HepG2 (cell line): Measurements from ENCODE around the gene SLC22A7. TPM values are rescaled to one million over a fixed set of nuclear protein-coding genes. Genes with fewer than 3 reads are reported as not detected.

Experiments used
- BRCA1 ChIP-seq: sonication (generic); formaldehyde crosslinking; IDR thresholded peaks from 2 replicates; pipeline ENCODE4 v1.4.0; 2020; ENCODE audit warnings: missing genetic modification reagents
- HES4 ChIP-seq: sonication (generic); formaldehyde crosslinking; IDR thresholded peaks from 2 replicates; pipeline ENCODE4 v1.9.0; 2021; ENCODE audit warnings: mild to moderate bottlenecking, missing genetic modification reagents, borderline replicate concordance
- HIVEP1 ChIP-seq: sonication (generic); formaldehyde crosslinking; IDR thresholded peaks from 2 replicates; pipeline ENCODE4 v1.4.0; 2020; ENCODE audit warnings: mild to moderate bottlenecking, missing genetic modification reagents
- HMG20B ChIP-seq: conservative IDR thresholded peaks from 2 replicates; pipeline ENCODE4 v1.6.1; 2016; ENCODE audit warnings: missing genetic modification reagents, missing compliant biosample characterization
- HMGA1 ChIP-seq: sonication (generic); formaldehyde crosslinking; conservative IDR thresholded peaks from 2 replicates; pipeline ENCODE4 v1.4.0; 2020; ENCODE audit warnings: missing genetic modification reagents
- KLF9 ChIP-seq: IDR thresholded peaks from 2 replicates; pipeline ENCODE4 v1.6.1; 2016; ENCODE audit warnings: low read depth
- MAX ChIP-seq: IDR thresholded peaks from 2 replicates; pipeline ENCODE4 v1.6.1; 2012; ENCODE audit warnings: inconsistent platforms
- MED8 ChIP-seq: sonication (generic); formaldehyde crosslinking; IDR thresholded peaks from 2 replicates; pipeline ENCODE4 v1.8.1; 2023; ENCODE audit warnings: mild to moderate bottlenecking, missing genetic modification reagents; ENCODE audit not compliant: insufficient replicate concordance
- MEIS2 ChIP-seq: sonication (generic); formaldehyde crosslinking; IDR thresholded peaks from 2 replicates; pipeline ENCODE4 v1.9.0; 2021; ENCODE audit warnings: mild to moderate bottlenecking, missing genetic modification reagents
- MIER2 ChIP-seq: IDR thresholded peaks from 2 replicates; pipeline ENCODE4 v1.6.1; 2016; ENCODE audit warnings: missing biosample characterization, missing genetic modification reagents
- MZF1 ChIP-seq: sonication (generic); formaldehyde crosslinking; IDR thresholded peaks from 2 replicates; pipeline ENCODE4 v1.8.1; 2023; ENCODE audit warnings: mild to moderate bottlenecking, missing genetic modification reagents, borderline replicate concordance
- NCOA5 ChIP-seq: sonication (generic); formaldehyde crosslinking; IDR thresholded peaks from 2 replicates; pipeline ENCODE4 v1.4.0; 2020; ENCODE audit warnings: missing genetic modification reagents
- PHB2 ChIP-seq: fragments of 450-650 bp; IDR thresholded peaks from 2 replicates; pipeline ENCODE4 v1.6.1; 2018; ENCODE audit not compliant: partially characterized antibody
- PLSCR1 ChIP-seq: sonication (generic); formaldehyde crosslinking; IDR thresholded peaks from 2 replicates; pipeline ENCODE4 v1.5.0; 2020; ENCODE audit warnings: missing genetic modification reagents, mild to moderate bottlenecking, borderline replicate concordance
- RCOR2 ChIP-seq: IDR thresholded peaks from 2 replicates; pipeline ENCODE4 v1.6.1; 2016; ENCODE audit warnings: missing biosample characterization, missing genetic modification reagents
- RFXAP ChIP-seq: sonication (generic); formaldehyde crosslinking; IDR thresholded peaks from 2 replicates; pipeline ENCODE4 v1.4.0; 2020; ENCODE audit warnings: missing genetic modification reagents, borderline replicate concordance
- RORA ChIP-seq: sonication (generic); formaldehyde crosslinking; IDR thresholded peaks from 2 replicates; pipeline ENCODE4 v1.5.0; 2020; ENCODE audit warnings: mild to moderate bottlenecking, missing genetic modification reagents, moderate library complexity
- SCMH1 ChIP-seq: sonication (generic); formaldehyde crosslinking; IDR thresholded peaks from 2 replicates; pipeline ENCODE4 v1.9.0; 2021; ENCODE audit warnings: missing genetic modification reagents, mild to moderate bottlenecking, borderline replicate concordance
- SIX1 ChIP-seq: sonication (generic); formaldehyde crosslinking; IDR thresholded peaks from 2 replicates; pipeline ENCODE4 v1.4.0; 2020; ENCODE audit warnings: missing genetic modification reagents, borderline replicate concordance
- SMAD9 ChIP-seq: sonication (generic); formaldehyde crosslinking; IDR thresholded peaks from 2 replicates; pipeline ENCODE4 v1.5.1; 2020; ENCODE audit warnings: mild to moderate bottlenecking, missing genetic modification reagents
- TOE1 ChIP-seq: sonication (generic); formaldehyde crosslinking; IDR thresholded peaks from 2 replicates; pipeline ENCODE4 v1.4.0; 2020; ENCODE audit warnings: mild to moderate bottlenecking, missing genetic modification reagents
- TSC22D2 ChIP-seq: sonication (generic); formaldehyde crosslinking; IDR thresholded peaks from 2 replicates; pipeline ENCODE4 v1.5.1; 2020; ENCODE audit warnings: missing genetic modification reagents, mild to moderate bottlenecking, borderline replicate concordance
- ZFX ChIP-seq: sonication (generic); formaldehyde crosslinking; IDR thresholded peaks from 2 replicates; pipeline ENCODE4 v1.4.0; 2020; ENCODE audit warnings: mild to moderate bottlenecking, low read depth, missing genetic modification reagents, moderate library complexity
- ZNF17 ChIP-seq: sonication (generic); formaldehyde crosslinking; IDR thresholded peaks from 2 replicates; pipeline ENCODE4 v1.5.0; 2020; ENCODE audit warnings: mild to moderate bottlenecking, missing genetic modification reagents
- ZNF329 ChIP-seq: sonication (generic); formaldehyde crosslinking; IDR thresholded peaks from 2 replicates; pipeline ENCODE4 v1.9.0; 2021; ENCODE audit warnings: low read depth, mild to moderate bottlenecking, missing genetic modification reagents
- ZNF577 ChIP-seq: sonication (generic); formaldehyde crosslinking; IDR thresholded peaks from 2 replicates; pipeline ENCODE4 v1.4.0; 2020; ENCODE audit warnings: mild to moderate bottlenecking, low read depth, missing genetic modification reagents, borderline replicate concordance
- ZNF740 ChIP-seq: sonication (generic); formaldehyde crosslinking; IDR thresholded peaks from 2 replicates; pipeline ENCODE4 v1.4.0; 2020; ENCODE audit warnings: missing genetic modification reagents
- ZNF746 ChIP-seq: sonication (generic); formaldehyde crosslinking; IDR thresholded peaks from 2 replicates; pipeline ENCODE4 v1.8.0; 2022; ENCODE audit warnings: mild to moderate bottlenecking, missing genetic modification reagents
- ZNF772 ChIP-seq: sonication (generic); formaldehyde crosslinking; IDR thresholded peaks from 2 replicates; pipeline ENCODE4 v1.5.0; 2020; ENCODE audit warnings: mild to moderate bottlenecking, missing genetic modification reagents
- ZNF816 ChIP-seq: sonication (generic); formaldehyde crosslinking; IDR thresholded peaks from 2 replicates; pipeline ENCODE4 v1.8.0; 2022; ENCODE audit warnings: missing genetic modification reagents, mild to moderate bottlenecking, borderline replicate concordance
- ZNF841 ChIP-seq: sonication (generic); formaldehyde crosslinking; IDR thresholded peaks from 2 replicates; pipeline ENCODE4 v1.8.1; 2023; ENCODE audit warnings: missing genetic modification reagents, borderline replicate concordance
- ZSCAN9 ChIP-seq: IDR thresholded peaks from 2 replicates; pipeline ENCODE4 v1.6.1; 2016; ENCODE audit warnings: borderline replicate concordance
- polyA plus RNA-seq, 8 experiments: library from polyadenylated mRNA; depleted of rRNA in 3 of 8; stranded (reverse) in 7 of 8; unstranded in 1 of 8; fragments of >200 nt; fragmentation: Illumina TruSeq in 4 of 8; extraction: Trizol in 4 of 8; gene quantifications; 2 replicates each; pipeline versions ENCODE4 v1.2.1 to v1.2.3, GENCODE V29; 2011 to 2016; ENCODE audit warnings: low read depth in 4 of 8, missing spikeins in 1 of 8, mixed read lengths in 1 of 8; ENCODE audit not compliant: insufficient read depth in 1 of 8
- total RNA-seq, 5 experiments: library from RNA; depleted of rRNA; stranded (reverse); fragments of >200 nt; fragmentation: Illumina TruSeq; extraction: Trizol; gene quantifications; 2 replicates each; pipeline ENCODE4 v1.2.3, GENCODE V29; 2016; ENCODE audit warnings: low read depth in 1 of 5

Gene SLC22A7
- total and polyA plus RNA-seq, 2 of the 13 experiments (the other 11 are each of a cell fraction or from before 2014, with no cell fraction given), result 5.3 to 22.6 TPM

GRCh38 chr6:43267619-43268354, 30.3 kb upstream of the SLC22A7 start (continued):
- TF ChIP-seq SMAD9 (CRISPR knock-in tag) (0 out of 2 replicates have a peak, but pooled peaks have one; percentile 52), NCOA5 (no peak), ZNF740 (CRISPR knock-in tag) (peak; percentile 79), MED8 (CRISPR knock-in tag) (peak; percentile 100), TOE1 (peak; percentile 93; the same call in 1 of the 2 replicates), KLF9 (CRISPR knock-in tag) (peak; percentile 73), MAX (no peak), PHB2 (no peak), MIER2 (peak; percentile 91), SIX1 (CRISPR knock-in tag) (peak; percentile 92), MEIS2 (CRISPR knock-in tag) (peak; percentile 97), ZNF841 (CRISPR knock-in tag) (peak; percentile 91), RCOR2 (CRISPR knock-in tag) (peak; percentile 100), RORA (no peak; the same call in 1 of the 2 replicates), SCMH1 (CRISPR knock-in tag) (no peak), BRCA1 (no peak), ZNF17 (CRISPR knock-in tag) (peak; percentile 91; the same call in 1 of the 2 replicates), ZNF746 (CRISPR knock-in tag) (peak; percentile 100), TSC22D2 (CRISPR knock-in tag) (peak; percentile 97), ZNF329 (CRISPR knock-in tag) (peak; percentile 95), HMG20B (CRISPR knock-in tag) (peak; percentile 98), ZFX (peak; percentile 87), ZNF772 (CRISPR knock-in tag) (peak; percentile 100), HIVEP1 (CRISPR knock-in tag) (peak; percentile 99), ZSCAN9 (peak; percentile 98), MZF1 (CRISPR knock-in tag) (peak; percentile 90; the same call in 1 of the 2 replicates), PLSCR1 (CRISPR knock-in tag) (peak; percentile 71; the same call in 1 of the 2 replicates), HES4 (CRISPR knock-in tag) (peak; percentile 61; the same call in 1 of the 2 replicates), RFXAP (peak; percentile 91), ZNF816 (CRISPR knock-in tag) (peak; percentile 99), ZNF577 (CRISPR knock-in tag) (peak; percentile 22; the same call in 1 of the 2 replicates), HMGA1 (CRISPR knock-in tag) (no peak)
